Measurements from ENCODE around the gene VPREB1. TPM values are rescaled to one million over a fixed set of nuclear protein-coding genes. Genes with fewer than 3 reads are reported as not detected.
"Not testable (repeated sequence)": the region's sequence is repeated elsewhere in the genome, so short reads cannot be mapped to it uniquely, and the experiment has no call there.

Gene VPREB1
- total RNA-seq, 1 experiment from 2014 or later, result not detected

- not testable (repeated sequence) for H3K27me3 ChIP-seq (replicated peaks)
Observed at GRCh38 chr22:22286390-22287105, 42.0 kb downstream of the VPREB1 start.

DNA sequence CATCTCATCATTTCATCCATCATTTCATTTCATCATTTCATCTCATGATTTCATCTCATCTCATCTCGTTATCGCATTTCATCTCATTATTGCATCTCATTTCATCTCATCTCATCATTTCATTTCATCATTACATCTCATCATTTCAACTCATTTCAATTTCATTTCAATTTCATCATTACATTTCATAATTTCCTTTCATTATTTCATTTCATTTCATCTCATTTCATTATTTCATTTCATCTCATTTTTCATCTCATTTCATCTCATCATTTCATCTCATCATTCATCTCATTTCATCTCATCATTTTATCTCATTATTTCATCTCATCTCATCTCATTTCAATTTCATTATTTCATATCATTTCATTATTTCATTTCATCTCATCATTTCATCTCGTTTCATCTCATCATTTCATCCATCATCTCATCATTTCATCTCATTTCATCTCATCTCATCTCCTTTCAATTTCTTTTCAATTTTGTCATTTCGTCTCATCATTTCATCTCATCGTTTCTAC, 42.6 kb downstream of the VPREB1 start:
- not testable (repeated sequence) for DNase-seq (ENCODE audit: low read depth in 1 of 2, low spot score in 2 of 2); H3K36me3 ChIP-seq; H3K27ac ChIP-seq; H3K4me3 ChIP-seq; H3K4me1 ChIP-seq (replicated peaks); H3K9me3 ChIP-seq (replicated peaks); H3K27me3 ChIP-seq (replicated peaks)

More at GRCh38 chr22:22286390-22287105, 42.0 kb downstream of the VPREB1 start:
- not testable (repeated sequence) for DNase-seq (ENCODE audit: low read depth in 1 of 2, low spot score in 2 of 2); H3K9me3 ChIP-seq (replicated peaks); H3K36me3 ChIP-seq; H3K4me3 ChIP-seq; H3K27ac ChIP-seq; H3K4me1 ChIP-seq (replicated peaks)

DNA sequence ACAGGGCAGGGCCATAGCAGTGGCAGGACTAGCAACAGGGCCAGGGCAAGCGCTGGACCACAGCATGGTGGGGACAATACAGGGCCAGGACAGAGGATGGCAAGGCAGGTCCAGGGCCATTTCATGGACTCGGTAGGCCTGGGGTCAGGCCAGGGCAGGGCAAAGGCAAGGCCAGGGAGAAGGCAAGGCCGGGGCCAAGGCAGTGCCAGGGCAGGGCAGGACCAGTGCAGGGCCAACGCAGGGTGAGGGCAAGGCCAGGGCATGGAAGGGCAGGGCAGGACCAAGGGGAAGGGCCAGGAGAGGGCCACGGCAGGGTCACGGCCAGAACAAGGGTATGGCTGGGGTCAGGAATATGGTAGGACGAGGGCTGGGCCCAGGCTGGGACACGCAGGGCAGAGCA, 45.1 kb downstream of the VPREB1 start:
- H3K4me3 ChIP-seq; DNase-seq (ENCODE audit: low read depth in 1 of 2, low spot score in 2 of 2); H3K27me3 ChIP-seq (replicated peaks); H3K36me3 ChIP-seq; H3K27ac ChIP-seq; H3K4me1 ChIP-seq (replicated peaks); H3K9me3 ChIP-seq (replicated peaks): not testable (repeated sequence)

- H3K36me3 ChIP-seq; H3K4me3 ChIP-seq; H3K27ac ChIP-seq; H3K9me3 ChIP-seq (replicated peaks); H3K27me3 ChIP-seq (replicated peaks); H3K4me1 ChIP-seq (replicated peaks); DNase-seq (ENCODE audit: low read depth in 1 of 2, low spot score in 2 of 2): not testable (repeated sequence)
Observed at GRCh38 chr22:22291129-22291806, 46.7 kb downstream of the VPREB1 start.

GRCh38 chr22:22292656-22293055, 48.1 kb downstream of the VPREB1 start:
- not testable (repeated sequence) for H3K36me3 ChIP-seq; H3K4me3 ChIP-seq; H3K4me1 ChIP-seq (replicated peaks); H3K9me3 ChIP-seq (replicated peaks); H3K27ac ChIP-seq; H3K27me3 ChIP-seq (replicated peaks); DNase-seq (ENCODE audit: low read depth in 1 of 2, low spot score in 2 of 2)

DNA sequence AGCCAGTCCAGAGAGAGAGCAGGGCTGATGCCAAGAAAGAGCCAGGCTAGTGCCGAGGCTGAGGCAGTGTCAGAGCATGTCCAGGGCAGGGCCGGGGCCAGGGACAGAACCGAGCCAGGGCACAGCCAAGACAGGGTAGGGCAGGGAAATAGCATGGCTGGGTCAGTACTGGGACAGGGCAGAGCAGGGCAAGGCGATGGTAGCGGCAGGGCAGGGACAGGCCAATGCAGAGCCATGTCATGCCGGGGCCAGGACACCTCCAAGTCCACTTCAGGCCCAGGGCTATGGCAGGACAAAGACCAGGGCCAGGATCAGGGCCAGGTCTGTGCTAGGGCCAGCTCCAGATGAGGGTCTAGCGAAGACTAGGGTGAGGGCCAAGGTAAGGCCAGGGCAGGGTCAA, 48.9 kb downstream of the VPREB1 start:
- H3K36me3 ChIP-seq; H3K4me3 ChIP-seq; H3K9me3 ChIP-seq (replicated peaks); H3K4me1 ChIP-seq (replicated peaks); H3K27me3 ChIP-seq (replicated peaks); DNase-seq (ENCODE audit: low read depth in 1 of 2, low spot score in 2 of 2); H3K27ac ChIP-seq: not testable (repeated sequence)

DNA sequence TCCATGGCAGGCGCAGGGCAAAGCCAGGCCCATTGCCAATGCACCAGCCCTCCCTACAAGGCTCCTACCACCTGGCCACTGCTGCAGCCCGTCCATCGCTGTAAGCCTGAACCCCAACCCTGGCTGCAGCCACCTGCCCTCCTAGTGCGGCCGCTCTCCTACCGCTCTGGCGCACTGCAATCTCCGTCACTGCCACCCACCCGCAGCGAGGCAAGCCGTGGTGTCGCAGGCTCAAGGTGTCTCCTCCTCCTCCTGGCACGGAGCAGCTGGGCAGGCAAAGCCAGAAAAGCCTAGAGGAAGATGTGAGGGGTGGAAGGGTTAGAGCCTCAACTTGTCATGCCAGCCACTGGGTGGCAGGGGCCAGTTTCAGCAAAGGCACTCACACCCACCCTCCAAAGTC, 50.1 kb downstream of the VPREB1 start:
- not testable (repeated sequence) for H3K9me3 ChIP-seq (replicated peaks); DNase-seq (ENCODE audit: low read depth in 1 of 2, low spot score in 2 of 2); H3K4me1 ChIP-seq (replicated peaks); H3K4me3 ChIP-seq; H3K36me3 ChIP-seq; H3K27me3 ChIP-seq (replicated peaks); H3K27ac ChIP-seq
